ENCODE measurements around the gene CLN3. TPM values are rescaled to one million over a fixed set of nuclear protein-coding genes. Genes with fewer than 3 reads are reported as not detected.
A peak's percentile ranks its signal among the peaks of the same experiment; 100 is the strongest.

CLN3 gene
- total and polyA plus RNA-seq, 2 of the 13 experiments (the other 11 are each of a cell fraction or from before 2014, with no cell fraction given), result 23.4 to 46.8 TPM

- TF ChIP-seq HNRNPH1 (optimal IDR thresholded peaks at IDR 0.05; ENCODE audit: low read depth, low read length) (no peak), SUZ12 (IDR thresholded peaks at IDR 0.05; ENCODE audit: low read depth, low read length) (no peak), ZHX1 (CRISPR knock-in tag; IDR thresholded peaks at IDR 0.05; ENCODE audit: low read depth) (no peak)
- TF ChIP-seq, protein P1, sequence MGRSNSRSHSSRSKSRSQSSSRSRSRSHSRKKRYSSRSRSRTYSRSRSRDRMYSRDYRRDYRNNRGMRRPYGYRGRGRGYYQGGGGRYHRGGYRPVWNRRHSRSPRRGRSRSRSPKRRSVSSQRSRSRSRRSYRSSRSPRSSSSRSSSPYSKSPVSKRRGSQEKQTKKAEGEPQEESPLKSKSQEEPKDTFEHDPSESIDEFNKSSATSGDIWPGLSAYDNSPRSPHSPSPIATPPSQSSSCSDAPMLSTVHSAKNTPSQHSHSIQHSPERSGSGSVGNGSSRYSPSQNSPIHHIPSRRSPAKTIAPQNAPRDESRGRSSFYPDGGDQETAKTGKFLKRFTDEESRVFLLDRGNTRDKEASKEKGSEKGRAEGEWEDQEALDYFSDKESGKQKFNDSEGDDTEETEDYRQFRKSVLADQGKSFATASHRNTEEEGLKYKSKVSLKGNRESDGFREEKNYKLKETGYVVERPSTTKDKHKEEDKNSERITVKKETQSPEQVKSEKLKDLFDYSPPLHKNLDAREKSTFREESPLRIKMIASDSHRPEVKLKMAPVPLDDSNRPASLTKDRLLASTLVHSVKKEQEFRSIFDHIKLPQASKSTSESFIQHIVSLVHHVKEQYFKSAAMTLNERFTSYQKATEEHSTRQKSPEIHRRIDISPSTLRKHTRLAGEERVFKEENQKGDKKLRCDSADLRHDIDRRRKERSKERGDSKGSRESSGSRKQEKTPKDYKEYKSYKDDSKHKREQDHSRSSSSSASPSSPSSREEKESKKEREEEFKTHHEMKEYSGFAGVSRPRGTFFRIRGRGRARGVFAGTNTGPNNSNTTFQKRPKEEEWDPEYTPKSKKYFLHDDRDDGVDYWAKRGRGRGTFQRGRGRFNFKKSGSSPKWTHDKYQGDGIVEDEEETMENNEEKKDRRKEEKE (IDR thresholded peaks at IDR 0.05), result no peak
Measured at GRCh38 chr16:28540346-28540745, 48.5 kb upstream of the CLN3 start (continued).

GRCh38 chr16:28538733-28539596 is 47.1 kb upstream of the CLN3 start, which contains the start of gene NUPR1:
NUPR1 (minus strand) TSS chr16:28538974; CDS start chr16:28538907, 67 bp downstream.
- CTCF ChIA-PET (ENCODE audit: low intra/inter-chr PET ratio, low total read pairs), result no interaction called here
- TF ChIP-seq KDM5B (CRISPR knock-in tag; IDR thresholded peaks at IDR 0.05; ENCODE audit: borderline replicate concordance) (peak; percentile 91), SP2 (CRISPR knock-in tag; IDR thresholded peaks at IDR 0.05) (0 out of 2 replicates have a peak, but pooled peaks have one; percentile 20), MYPOP (CRISPR knock-in tag; IDR thresholded peaks at IDR 0.05) (peak; percentile 30; the same call in 1 of the 2 replicates), ZFP91 (CRISPR knock-in tag; IDR thresholded peaks at IDR 0.05; ENCODE audit: borderline replicate concordance) (peak; percentile 69), RARG (CRISPR knock-in tag; IDR thresholded peaks at IDR 0.05; ENCODE audit: low read depth) (no peak)
- TF ChIP-seq, protein P2, sequence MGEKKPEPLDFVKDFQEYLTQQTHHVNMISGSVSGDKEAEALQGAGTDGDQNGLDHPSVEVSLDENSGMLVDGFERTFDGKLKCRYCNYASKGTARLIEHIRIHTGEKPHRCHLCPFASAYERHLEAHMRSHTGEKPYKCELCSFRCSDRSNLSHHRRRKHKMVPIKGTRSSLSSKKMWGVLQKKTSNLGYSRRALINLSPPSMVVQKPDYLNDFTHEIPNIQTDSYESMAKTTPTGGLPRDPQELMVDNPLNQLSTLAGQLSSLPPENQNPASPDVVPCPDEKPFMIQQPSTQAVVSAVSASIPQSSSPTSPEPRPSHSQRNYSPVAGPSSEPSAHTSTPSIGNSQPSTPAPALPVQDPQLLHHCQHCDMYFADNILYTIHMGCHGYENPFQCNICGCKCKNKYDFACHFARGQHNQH (CRISPR knock-in tag; IDR thresholded peaks at IDR 0.05), result peak; percentile 74; the same call in 1 of the 2 replicates

More at GRCh38 chr16:28538733-28539596, 47.1 kb upstream of the CLN3 start, which contains the start of gene NUPR1:
- in situ Hi-C loops (cut with HindIII; ENCODE audit: extremely low pct_ligation_motif_present, low pct_unique_long_range_greater_than_20kb), result no loop called here
- Histone ChIP-seq H3K4me3 (replicated peaks in 1 of 3; ENCODE audit: insufficient read depth in 1 of 3, low read depth in 2 of 3, low read length in 3 of 3) (peak within 1 kb of the TSS; percentile 60 to 76 (median 62)), H4K20me1 (ENCODE audit: insufficient read depth, low read length) (no peaks in the 10 kb centered on the region), H3K4me2 (ENCODE audit: low read depth, low read length) (peak within 1 kb of the TSS; percentile 98), H3K27ac (ENCODE audit: extremely low read length, insufficient read depth, low read length) (peak within 1 kb of the TSS; percentile 78), H3K79me2 (ENCODE audit: insufficient read depth, low read length) (peaks cover 12% of the 10 kb centered on the region), H3K9me3 (ENCODE audit: low read length) (no peaks in the 10 kb centered on the region), H2AFZ (ENCODE audit: low read length) (peak within 1 kb of the TSS; percentile 75), H3K27me3 (ENCODE audit: control insufficient read depth in 1 of 2, insufficient read depth in 2 of 2, low read length in 2 of 2) (no peaks in the 10 kb centered on the region), H3K9ac (ENCODE audit: insufficient read depth, low read depth, low read length) (peak within 1 kb of the TSS; percentile 78), H3K36me3 (replicated peaks in 1 of 2; ENCODE audit: control insufficient read depth in 1 of 2, insufficient read depth in 2 of 2, low read length in 2 of 2) (peaks cover 0 to 3% of the 10 kb centered on the region in 2 experiments; a peak in 1 of 5 replicates), H3K4me1 (ENCODE audit: insufficient read depth, low read length) (peaks cover 75% of the 10 kb centered on the region)
- POLR2A ChIA-PET, result interaction anchor here (0.8 to 3.7 kb wide), 10 partner anchors 10 to 79 kb away, joined by 3 to 23 read pairs (median 5); partner anchors contain the start of genes CLN3, SGF29, SULT1A1 and SULT1A2
- no peak for FAIRE-seq
- ATAC-seq, result peak; percentile 71
- intact Hi-C loops (cut with micrococcal nuclease; ENCODE audit: unreplicated experiment), result no loop called here
- 5% methylated on average over 22 of the region's 22 CpGs for WGBS (ENCODE audit: low lambda C conversion rate)
- peak; percentile 89 for DNase-seq (ENCODE audit: low spot score)
- TSS peak; percentile 93 for BruUV-seq (replicated peaks)

Measured in HepG2 (cell line).